Measurements from ENCODE around the gene ADGRF5.

DNA sequence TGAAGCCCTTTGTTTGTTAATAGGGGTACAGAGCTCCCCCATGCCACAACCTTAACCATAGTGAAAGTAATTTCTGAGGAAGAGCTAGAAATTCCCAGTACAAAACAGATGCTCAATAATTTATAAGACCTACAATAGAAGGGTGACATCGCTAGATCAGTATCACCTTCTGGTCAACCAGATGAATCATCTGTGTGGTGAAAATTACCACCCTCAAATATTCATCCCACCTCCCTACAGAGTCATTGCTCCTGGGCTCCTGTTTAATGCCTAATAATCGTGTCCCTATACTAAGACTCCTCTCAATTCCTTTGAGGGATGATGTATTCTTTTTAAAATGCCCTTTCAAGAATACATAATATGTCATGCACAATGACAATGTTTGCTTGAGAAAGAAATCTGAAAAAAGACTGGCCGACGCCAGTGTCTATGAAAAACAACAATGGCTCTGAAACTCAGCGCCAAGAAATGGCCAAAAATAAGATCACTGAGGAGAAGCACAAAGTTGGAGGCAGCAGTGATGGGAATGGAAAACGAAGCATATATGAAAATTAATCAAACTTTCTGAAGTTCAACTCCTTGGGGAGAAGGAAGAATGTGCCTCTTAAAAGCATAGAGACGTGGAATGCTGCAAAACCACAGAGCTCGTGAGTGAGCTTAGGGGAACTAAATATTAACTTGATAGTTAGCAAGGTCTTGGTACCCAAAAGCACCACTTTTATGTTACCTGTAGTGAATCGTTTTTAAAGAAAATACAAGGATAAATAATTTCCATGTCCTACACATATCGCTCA is 11.0 kb upstream of the ADGRF5 start:
- TF ChIP-seq, protein P1, sequence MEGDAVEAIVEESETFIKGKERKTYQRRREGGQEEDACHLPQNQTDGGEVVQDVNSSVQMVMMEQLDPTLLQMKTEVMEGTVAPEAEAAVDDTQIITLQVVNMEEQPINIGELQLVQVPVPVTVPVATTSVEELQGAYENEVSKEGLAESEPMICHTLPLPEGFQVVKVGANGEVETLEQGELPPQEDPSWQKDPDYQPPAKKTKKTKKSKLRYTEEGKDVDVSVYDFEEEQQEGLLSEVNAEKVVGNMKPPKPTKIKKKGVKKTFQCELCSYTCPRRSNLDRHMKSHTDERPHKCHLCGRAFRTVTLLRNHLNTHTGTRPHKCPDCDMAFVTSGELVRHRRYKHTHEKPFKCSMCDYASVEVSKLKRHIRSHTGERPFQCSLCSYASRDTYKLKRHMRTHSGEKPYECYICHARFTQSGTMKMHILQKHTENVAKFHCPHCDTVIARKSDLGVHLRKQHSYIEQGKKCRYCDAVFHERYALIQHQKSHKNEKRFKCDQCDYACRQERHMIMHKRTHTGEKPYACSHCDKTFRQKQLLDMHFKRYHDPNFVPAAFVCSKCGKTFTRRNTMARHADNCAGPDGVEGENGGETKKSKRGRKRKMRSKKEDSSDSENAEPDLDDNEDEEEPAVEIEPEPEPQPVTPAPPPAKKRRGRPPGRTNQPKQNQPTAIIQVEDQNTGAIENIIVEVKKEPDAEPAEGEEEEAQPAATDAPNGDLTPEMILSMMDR (conservative IDR thresholded peaks at IDR 0.05; ENCODE audit: low read depth in 2 of 2), result no peak
- TF ChIP-seq POLR2AphosphoS5 (IDR thresholded peaks at IDR 0.05; ENCODE audit: low read depth) (no peak), EZH2 (IDR thresholded peaks at IDR 0.05; ENCODE audit: low read depth, unreplicated experiment) (no peak), EZH2phosphoT487 (IDR thresholded peaks at IDR 0.05; ENCODE audit: unreplicated experiment) (no peak)
- TF ChIP-seq, protein P2, sequence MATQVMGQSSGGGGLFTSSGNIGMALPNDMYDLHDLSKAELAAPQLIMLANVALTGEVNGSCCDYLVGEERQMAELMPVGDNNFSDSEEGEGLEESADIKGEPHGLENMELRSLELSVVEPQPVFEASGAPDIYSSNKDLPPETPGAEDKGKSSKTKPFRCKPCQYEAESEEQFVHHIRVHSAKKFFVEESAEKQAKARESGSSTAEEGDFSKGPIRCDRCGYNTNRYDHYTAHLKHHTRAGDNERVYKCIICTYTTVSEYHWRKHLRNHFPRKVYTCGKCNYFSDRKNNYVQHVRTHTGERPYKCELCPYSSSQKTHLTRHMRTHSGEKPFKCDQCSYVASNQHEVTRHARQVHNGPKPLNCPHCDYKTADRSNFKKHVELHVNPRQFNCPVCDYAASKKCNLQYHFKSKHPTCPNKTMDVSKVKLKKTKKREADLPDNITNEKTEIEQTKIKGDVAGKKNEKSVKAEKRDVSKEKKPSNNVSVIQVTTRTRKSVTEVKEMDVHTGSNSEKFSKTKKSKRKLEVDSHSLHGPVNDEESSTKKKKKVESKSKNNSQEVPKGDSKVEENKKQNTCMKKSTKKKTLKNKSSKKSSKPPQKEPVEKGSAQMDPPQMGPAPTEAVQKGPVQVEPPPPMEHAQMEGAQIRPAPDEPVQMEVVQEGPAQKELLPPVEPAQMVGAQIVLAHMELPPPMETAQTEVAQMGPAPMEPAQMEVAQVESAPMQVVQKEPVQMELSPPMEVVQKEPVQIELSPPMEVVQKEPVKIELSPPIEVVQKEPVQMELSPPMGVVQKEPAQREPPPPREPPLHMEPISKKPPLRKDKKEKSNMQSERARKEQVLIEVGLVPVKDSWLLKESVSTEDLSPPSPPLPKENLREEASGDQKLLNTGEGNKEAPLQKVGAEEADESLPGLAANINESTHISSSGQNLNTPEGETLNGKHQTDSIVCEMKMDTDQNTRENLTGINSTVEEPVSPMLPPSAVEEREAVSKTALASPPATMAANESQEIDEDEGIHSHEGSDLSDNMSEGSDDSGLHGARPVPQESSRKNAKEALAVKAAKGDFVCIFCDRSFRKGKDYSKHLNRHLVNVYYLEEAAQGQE (IDR thresholded peaks at IDR 0.05; ENCODE audit: unreplicated experiment), result no peak

Data from GM23338 (cell line).